Stomach (tissue), 4 donors: ENCODE results near the gene TSPAN14.

Source experiments
- CTCF ChIP-seq, 7 experiments: fragments of 450-650 bp in 4 of 7; fragments of 200-600 bp in 3 of 7; sonication (generic) in 3 of 7; IDR thresholded peaks; one replicate each; pipeline ENCODE4 v1.5.1; 2016 to 2019; ENCODE audit warnings: antibody characterized with exemption in 7 of 7, control low read depth in 2 of 7, mild to moderate bottlenecking in 1 of 7
- EP300 ChIP-seq: sonication (generic); formaldehyde crosslinking; IDR thresholded peaks from one replicate; pipeline ENCODE4 v1.6.1; 2017; ENCODE audit warnings: antibody characterized with exemption
- POLR2A ChIP-seq, 4 donors: fragments of 450-650 bp; IDR thresholded peaks; one replicate each; pipeline ENCODE4 v1.6.1; 2016; ENCODE audit warnings: antibody characterized with exemption in 4 of 4, control low read depth in 2 of 4, mild to moderate bottlenecking in 1 of 4, moderate library complexity in 1 of 4
- POLR2AphosphoS5 ChIP-seq, 3 donors: sonication (generic); formaldehyde crosslinking; IDR thresholded peaks; one replicate each; pipeline ENCODE4 v1.6.1; 2016; ENCODE audit warnings: antibody characterized with exemption in 3 of 3

- TF ChIP-seq POLR2A (IDR thresholded peaks at IDR 0.05) (no peak), CTCF (IDR thresholded peaks at IDR 0.05) (no peak), EP300 (no peak), POLR2AphosphoS5 (IDR thresholded peaks at IDR 0.05) (no peak)
Observed at GRCh38 chr10:80464557-80465450, 10.7 kb downstream of the TSPAN14 start.
